HUES64 (cell line): ENCODE results near the gene TRPM8. TPM values are rescaled to one million over a fixed set of nuclear protein-coding genes. Genes with fewer than 3 reads are reported as not detected.
"Not testable (repeated sequence)": the region's sequence is repeated elsewhere in the genome, so short reads cannot be mapped to it uniquely, and the experiment has no call there.

Source experiments
- H3K27ac ChIP-seq: 2 replicates; pipeline ENCODE4 v1.7.0; 2013; ENCODE audit warnings: low read depth, low read length, inconsistent platforms
- H3K27me3 ChIP-seq: 2 replicates; pipeline ENCODE4 v1.6.1; 2013; ENCODE audit warnings: mild to moderate bottlenecking, low read length; ENCODE audit not compliant: insufficient read depth
- H3K36me3 ChIP-seq: 2 replicates; pipeline ENCODE4 v1.6.1; 2013; ENCODE audit warnings: mild to moderate bottlenecking, low read length; ENCODE audit not compliant: insufficient read depth
- H3K4me1 ChIP-seq: 2 replicates; pipeline ENCODE4 v1.6.1; 2013; ENCODE audit warnings: mild to moderate bottlenecking, low read length, moderate library complexity; ENCODE audit not compliant: insufficient read depth
- H3K4me3 ChIP-seq: 2 replicates; pipeline ENCODE4 v1.5.1; 2013; ENCODE audit warnings: mild to moderate bottlenecking, low read length, moderate library complexity
- H3K9ac ChIP-seq: 2 replicates; pipeline ENCODE4 v1.6.1; 2013; ENCODE audit warnings: mild to moderate bottlenecking, low read depth, low read length
- H3K9me3 ChIP-seq: 2 replicates; pipeline ENCODE4 v1.6.1; 2013; ENCODE audit warnings: low read depth, low read length; ENCODE audit not compliant: insufficient read depth
- WGBS: fragments of 150-250, 120-280 bp; methylation state at CpG from one replicate; pipeline ENCODE4 v1.1.7; 2013; ENCODE audit warnings: missing lambda C conversion rate; 5-methylcytosine and 5-hydroxymethylcytosine counted together
- polyA plus RNA-seq, 2 experiments: library from polyadenylated mRNA; stranded (reverse); fragments of 50-300 nt; gene quantifications; one replicate each; pipeline ENCODE4 v1.2.3, GENCODE V29; 2013

The TRPM8 gene
- 0.45 TPM for polyA plus RNA-seq (2013, experiment 1 of 2)
- polyA plus RNA-seq (2013, experiment 2 of 2): 0.89 TPM

- Histone ChIP-seq H3K27ac (no peak within 1 kb of the TSS), H3K27me3 (no peaks in the 10 kb centered on the region), H3K4me1 (peaks cover 14% of the 10 kb centered on the region; the same call in 1 of the 2 replicates), H3K4me3 (peak within 1 kb of the TSS; percentile 8; the same call in 1 of the 2 replicates), H3K36me3 (no peaks in the 10 kb centered on the region), H3K9me3 (no peaks in the 10 kb centered on the region), H3K9ac (no peak within 1 kb of the TSS)
- 20% methylated on average over 5 of the region's 5 CpGs for WGBS
Measured at GRCh38 chr2:233917116-233917515, at the start of gene TRPM8. TSS of gene TRPM8 (plus strand) at chr2:233917373. CDS start at chr2:233926538, 9,165 bp downstream.

GRCh38 chr2:233867993-233868532, 49.1 kb upstream of the TRPM8 start, which contains the start of gene MSL3B:
TSS of gene MSL3B (minus strand) at chr2:233868386.
- H3K27ac ChIP-seq: peak within 1 kb of the TSS; percentile 76
- H3K36me3 ChIP-seq: peaks cover 19% of the 10 kb centered on the region
- peak within 1 kb of the TSS; percentile 92 for H3K4me3 ChIP-seq
- WGBS: 13% methylated on average over 47 of the region's 50 CpGs
- H3K4me1 ChIP-seq: no peaks in the 10 kb centered on the region
- peak within 1 kb of the TSS; percentile 91 for H3K9ac ChIP-seq
- peaks cover 10% of the 10 kb centered on the region; the same call in 1 of the 2 replicates for H3K9me3 ChIP-seq
- peaks cover 29% of the 10 kb centered on the region; the same call in 1 of the 2 replicates for H3K27me3 ChIP-seq

- Histone ChIP-seq H3K9ac (no peak overlapping the region), H3K27me3 (peaks cover 42% of the 10 kb centered on the region), H3K27ac (no peak overlapping the region), H3K9me3 (peaks cover 10% of the 10 kb centered on the region; the same call in 1 of the 2 replicates), H3K4me3 (no peak overlapping the region), H3K36me3 (peaks cover 8% of the 10 kb centered on the region), H3K4me1 (no peaks in the 10 kb centered on the region)
- WGBS: 88% methylated on average over 3 of the region's 4 CpGs
Measured at GRCh38 chr2:233871432-233871831, 45.7 kb upstream of the TRPM8 start.

- not testable (repeated sequence) for H3K4me3 ChIP-seq, H3K4me1 ChIP-seq, H3K27ac ChIP-seq, H3K36me3 ChIP-seq, H3K9ac ChIP-seq
- 73% methylated on average over 2 of the region's 2 CpGs for WGBS
- H3K27me3 ChIP-seq: peaks cover 44% of the 10 kb centered on the region
- peaks cover 12% of the 10 kb centered on the region; the same call in 1 of the 2 replicates for H3K9me3 ChIP-seq
Measured at GRCh38 chr2:233872125-233872524, 45.0 kb upstream of the TRPM8 start.

- no peak overlapping the region for H3K4me3 ChIP-seq
- peaks cover 6% of the 10 kb centered on the region; the same call in 1 of the 2 replicates for H3K27me3 ChIP-seq
- no peak overlapping the region for H3K27ac ChIP-seq
- H3K36me3 ChIP-seq: no peaks in the 10 kb centered on the region
- no peak overlapping the region for H3K9ac ChIP-seq
- peaks cover 20% of the 10 kb centered on the region for H3K9me3 ChIP-seq
- H3K4me1 ChIP-seq: no peaks in the 10 kb centered on the region
Measured at GRCh38 chr2:233882353-233882752, 34.8 kb upstream of the TRPM8 start.

- Histone ChIP-seq H3K27me3 (peaks cover 3% of the 10 kb centered on the region; the same call in 1 of the 2 replicates), H3K9me3 (no peaks in the 10 kb centered on the region), H3K4me3 (no peak overlapping the region), H3K9ac (no peak overlapping the region), H3K4me1 (no peaks in the 10 kb centered on the region), H3K36me3 (no peaks in the 10 kb centered on the region), H3K27ac (no peak overlapping the region)
- 87% methylated on average over 2 of the region's 2 CpGs for WGBS
Measured at GRCh38 chr2:233892793-233893192, 24.4 kb upstream of the TRPM8 start.

- H3K27me3 ChIP-seq, H3K27ac ChIP-seq, H3K4me3 ChIP-seq, H3K9me3 ChIP-seq, H3K36me3 ChIP-seq, H3K4me1 ChIP-seq, H3K9ac ChIP-seq: not testable (repeated sequence)
- 94% methylated on average over 2 of the region's 2 CpGs for WGBS
Measured at GRCh38 chr2:233896253-233896652, 20.9 kb upstream of the TRPM8 start.

GRCh38 chr2:233901367-233901766, 15.8 kb upstream of the TRPM8 start:
- no peaks in the 10 kb centered on the region for H3K9me3 ChIP-seq
- H3K9ac ChIP-seq: no peak overlapping the region
- H3K4me1 ChIP-seq: no peaks in the 10 kb centered on the region
- H3K27me3 ChIP-seq: peaks cover 2% of the 10 kb centered on the region; the same call in 1 of the 2 replicates
- H3K27ac ChIP-seq: no peak overlapping the region
- H3K36me3 ChIP-seq: no peaks in the 10 kb centered on the region
- no peak overlapping the region for H3K4me3 ChIP-seq
- 85% methylated on average over 4 of the region's 4 CpGs for WGBS

GRCh38 chr2:233901884-233902283, 15.3 kb upstream of the TRPM8 start:
- WGBS: 96% methylated on average over 4 of the region's 4 CpGs
- H3K36me3 ChIP-seq: no peaks in the 10 kb centered on the region
- H3K4me3 ChIP-seq: no peak overlapping the region
- H3K4me1 ChIP-seq: no peaks in the 10 kb centered on the region
- no peak overlapping the region for H3K9ac ChIP-seq
- no peak overlapping the region for H3K27ac ChIP-seq
- H3K9me3 ChIP-seq: no peaks in the 10 kb centered on the region
- peaks cover 2% of the 10 kb centered on the region; the same call in 1 of the 2 replicates for H3K27me3 ChIP-seq

- H3K9ac ChIP-seq: no peak overlapping the region
- H3K4me1 ChIP-seq: no peaks in the 10 kb centered on the region
- no peaks in the 10 kb centered on the region for H3K27me3 ChIP-seq
- no peak overlapping the region for H3K4me3 ChIP-seq
- H3K9me3 ChIP-seq: no peaks in the 10 kb centered on the region
- 92% methylated on average over 4 of the region's 4 CpGs for WGBS
- H3K36me3 ChIP-seq: no peaks in the 10 kb centered on the region
- no peak overlapping the region for H3K27ac ChIP-seq
Measured at GRCh38 chr2:233905945-233906344, 11.2 kb upstream of the TRPM8 start.

GRCh38 chr2:233907627-233908026, 9.5 kb upstream of the TRPM8 start:
- no peaks in the 10 kb centered on the region for H3K27me3 ChIP-seq
- WGBS: 92% methylated on average over 3 of the region's 3 CpGs
- no peak overlapping the region for H3K27ac ChIP-seq
- H3K9ac ChIP-seq: no peak overlapping the region
- H3K4me1 ChIP-seq: no peaks in the 10 kb centered on the region
- H3K36me3 ChIP-seq: no peaks in the 10 kb centered on the region
- H3K9me3 ChIP-seq: no peaks in the 10 kb centered on the region
- H3K4me3 ChIP-seq: no peak overlapping the region
